Measurements from ENCODE around the gene LRRC4C. TPM values are rescaled to one million over a fixed set of nuclear protein-coding genes. Genes with fewer than 3 reads are reported as not detected.
"Not testable (repeated sequence)": the region's sequence is repeated elsewhere in the genome, so short reads cannot be mapped to it uniquely, and the experiment has no call there.

The LRRC4C gene
- total RNA-seq, 1 donor from 2014 or later, result 1.3 TPM

- H3K9me3 Mint-ChIP-seq (ENCODE audit: low read depth), result peaks cover 4% of the 10 kb centered on the region
- H3K36me3 Mint-ChIP-seq (ENCODE audit: insufficient read depth), result no peaks in the 10 kb centered on the region
- no peak overlapping the region for H3K4me3 Mint-ChIP-seq (ENCODE audit: low read depth)
- no peaks in the 10 kb centered on the region for H3K27me3 Mint-ChIP-seq
- H3K4me1 Mint-ChIP-seq (ENCODE audit: low read depth), result no peaks in the 10 kb centered on the region
- no peak for DNase-seq (ENCODE audit: low spot score, unreplicated experiment)
- no peak for TF ChIP-seq CTCF (IDR thresholded peaks at IDR 0.05; ENCODE audit: unreplicated experiment)
- no peak overlapping the region for H3K27ac Mint-ChIP-seq
Measured at GRCh38 chr11:40877981-40878380, 581.5 kb downstream of the LRRC4C start.

- no peak for TF ChIP-seq CTCF (IDR thresholded peaks at IDR 0.05; ENCODE audit: unreplicated experiment)
- DNase-seq (ENCODE audit: low spot score, unreplicated experiment), result no peak
- Mint-ChIP-seq H3K27me3 (no peaks in the 10 kb centered on the region), H3K36me3 (ENCODE audit: insufficient read depth) (no peaks in the 10 kb centered on the region), H3K9me3 (ENCODE audit: low read depth) (peaks cover 4% of the 10 kb centered on the region), H3K4me1 (ENCODE audit: low read depth) (no peaks in the 10 kb centered on the region), H3K27ac (no peak overlapping the region), H3K4me3 (ENCODE audit: low read depth) (no peak overlapping the region)
Measured at GRCh38 chr11:40877256-40877655, 582.2 kb downstream of the LRRC4C start.

GRCh38 chr11:40867991-40868632 lies 591.3 kb downstream of the LRRC4C start:
- Mint-ChIP-seq H3K27ac (no peak overlapping the region), H3K9me3 (ENCODE audit: low read depth) (peaks cover 8% of the 10 kb centered on the region), H3K4me1 (ENCODE audit: low read depth) (no peaks in the 10 kb centered on the region), H3K27me3 (no peaks in the 10 kb centered on the region), H3K36me3 (ENCODE audit: insufficient read depth) (no peaks in the 10 kb centered on the region), H3K4me3 (ENCODE audit: low read depth) (no peak overlapping the region)
- TF ChIP-seq CTCF (IDR thresholded peaks at IDR 0.05; ENCODE audit: unreplicated experiment), result no peak
- no peak for DNase-seq (ENCODE audit: low spot score, unreplicated experiment)

GRCh38 chr11:40857754-40858153 lies 601.7 kb downstream of the LRRC4C start:
- not testable (repeated sequence) for H3K36me3 Mint-ChIP-seq (ENCODE audit: insufficient read depth); H3K4me3 Mint-ChIP-seq (ENCODE audit: low read depth); H3K4me1 Mint-ChIP-seq (ENCODE audit: low read depth); H3K27me3 Mint-ChIP-seq; H3K27ac Mint-ChIP-seq; DNase-seq (ENCODE audit: low spot score, unreplicated experiment); H3K9me3 Mint-ChIP-seq (ENCODE audit: low read depth)

GRCh38 chr11:40842750-40843339 lies 616.6 kb downstream of the LRRC4C start:
- peaks cover 3% of the 10 kb centered on the region for H3K4me1 Mint-ChIP-seq (ENCODE audit: low read depth)
- no peak overlapping the region for H3K27ac Mint-ChIP-seq
- no peaks in the 10 kb centered on the region for H3K9me3 Mint-ChIP-seq (ENCODE audit: low read depth)
- no peak for TF ChIP-seq CTCF (IDR thresholded peaks at IDR 0.05; ENCODE audit: unreplicated experiment)
- no peaks in the 10 kb centered on the region for H3K36me3 Mint-ChIP-seq (ENCODE audit: insufficient read depth)
- no peak overlapping the region for H3K4me3 Mint-ChIP-seq (ENCODE audit: low read depth)
- no peak for DNase-seq (ENCODE audit: low spot score, unreplicated experiment)
- no peaks in the 10 kb centered on the region for H3K27me3 Mint-ChIP-seq

- Mint-ChIP-seq H3K27ac (no peak overlapping the region), H3K9me3 (ENCODE audit: low read depth) (no peaks in the 10 kb centered on the region), H3K27me3 (no peaks in the 10 kb centered on the region), H3K36me3 (ENCODE audit: insufficient read depth) (no peaks in the 10 kb centered on the region), H3K4me1 (ENCODE audit: low read depth) (no peaks in the 10 kb centered on the region), H3K4me3 (ENCODE audit: low read depth) (no peak overlapping the region)
- DNase-seq (ENCODE audit: low spot score, unreplicated experiment), result no peak
- no peak for TF ChIP-seq CTCF (IDR thresholded peaks at IDR 0.05; ENCODE audit: unreplicated experiment)
Measured at GRCh38 chr11:40841231-40841630, 618.2 kb downstream of the LRRC4C start.

All from progenitor cell of endocrine pancreas (in vitro differentiated cells).